OCI-LY3 (cell line): ENCODE results near the gene C16orf74.

Experiments used
- H2AFZ ChIP-seq: fragments of 200-600, 300-600 bp; shearing (Covaris generic); 2 replicates; pipeline ENCODE4 v1.6.0; 2014; ENCODE audit warnings: antibody characterized with exemption, low read depth, low read length
- H3K27ac ChIP-seq: fragments of 200-600, 300-600 bp; sonication (generic); 2 replicates; pipeline ENCODE4 v1.5.1; 2014; ENCODE audit warnings: mild to moderate bottlenecking, low read length, moderate library complexity, mixed read lengths
- H3K27me3 ChIP-seq: fragments of 200-600, 300-600 bp; sonication (generic); 2 replicates; pipeline ENCODE4 v1.6.1; 2014; ENCODE audit warnings: low read depth, low read length, mixed read lengths
- H3K36me3 ChIP-seq: fragments of 200-600, 300-600 bp; sonication (generic); replicated peaks from 2 replicates; pipeline ENCODE3; 2014; ENCODE audit warnings: low read depth, low read length, mixed read lengths
- H3K4me1 ChIP-seq: fragments of 300-600, 200-600 bp; sonication (generic); 2 replicates; pipeline ENCODE4 v1.6.1; 2014; ENCODE audit warnings: low read length, mixed read lengths
- H3K4me2 ChIP-seq: fragments of 200-600, 300-600 bp; sonication (generic); 2 replicates; pipeline ENCODE4 v1.6.1; 2014; ENCODE audit warnings: low read length, mixed read lengths
- H3K4me3 ChIP-seq: fragments of 300-600, 200-600 bp; sonication (generic); 2 replicates; pipeline ENCODE4 v1.5.1; 2014; ENCODE audit warnings: antibody characterized with exemption, mild to moderate bottlenecking, low read length, moderate library complexity
- H3K79me2 ChIP-seq: fragments of 300-600, 200-600 bp; shearing (Covaris generic); 2 replicates; pipeline ENCODE4 v1.6.1; 2014; ENCODE audit warnings: mild to moderate bottlenecking, low read length, mixed read lengths
- H3K9ac ChIP-seq: fragments of 300-600, 200-600 bp; shearing (Covaris generic); 2 replicates; pipeline ENCODE4 v1.6.0; 2014; ENCODE audit warnings: mild to moderate bottlenecking, low read length, moderate library complexity
- H3K9me3 ChIP-seq: fragments of 200-600, 300-600 bp; shearing (Covaris generic); 2 replicates; pipeline ENCODE4 v1.6.1; 2014; ENCODE audit warnings: low read length, mixed read lengths; ENCODE audit not compliant: insufficient read depth
- H4K20me1 ChIP-seq: fragments of 200-600, 300-600 bp; sonication (generic); 2 replicates; pipeline ENCODE4 v1.6.1; 2016; ENCODE audit warnings: low read length, mixed read lengths; ENCODE audit not compliant: insufficient read depth
- EZH2phosphoT487 ChIP-seq: fragments of 200-600 bp; shearing (Covaris generic); IDR thresholded peaks from 2 replicates; pipeline ENCODE4 v1.6.1; 2018; ENCODE audit warnings: antibody characterized with exemption, mixed run types, low read depth
- TF ChIP-seq, protein P1 (sequence below): fragments of 200-600, 300-600 bp; sonication (generic); IDR thresholded peaks from 2 replicates; pipeline ENCODE4 v1.5.1; 2014; ENCODE audit warnings: antibody characterized with exemption, low read length, low read depth

C16orf74 gene

GRCh38 chr16:85777583-85778310 lies 26.9 kb upstream of the C16orf74 start:
- TF ChIP-seq EZH2phosphoT487: no peak
- TF ChIP-seq, protein P1, sequence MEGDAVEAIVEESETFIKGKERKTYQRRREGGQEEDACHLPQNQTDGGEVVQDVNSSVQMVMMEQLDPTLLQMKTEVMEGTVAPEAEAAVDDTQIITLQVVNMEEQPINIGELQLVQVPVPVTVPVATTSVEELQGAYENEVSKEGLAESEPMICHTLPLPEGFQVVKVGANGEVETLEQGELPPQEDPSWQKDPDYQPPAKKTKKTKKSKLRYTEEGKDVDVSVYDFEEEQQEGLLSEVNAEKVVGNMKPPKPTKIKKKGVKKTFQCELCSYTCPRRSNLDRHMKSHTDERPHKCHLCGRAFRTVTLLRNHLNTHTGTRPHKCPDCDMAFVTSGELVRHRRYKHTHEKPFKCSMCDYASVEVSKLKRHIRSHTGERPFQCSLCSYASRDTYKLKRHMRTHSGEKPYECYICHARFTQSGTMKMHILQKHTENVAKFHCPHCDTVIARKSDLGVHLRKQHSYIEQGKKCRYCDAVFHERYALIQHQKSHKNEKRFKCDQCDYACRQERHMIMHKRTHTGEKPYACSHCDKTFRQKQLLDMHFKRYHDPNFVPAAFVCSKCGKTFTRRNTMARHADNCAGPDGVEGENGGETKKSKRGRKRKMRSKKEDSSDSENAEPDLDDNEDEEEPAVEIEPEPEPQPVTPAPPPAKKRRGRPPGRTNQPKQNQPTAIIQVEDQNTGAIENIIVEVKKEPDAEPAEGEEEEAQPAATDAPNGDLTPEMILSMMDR: no peak
- Histone ChIP-seq H3K4me2 (no peak overlapping the region), H3K9me3 (no peaks in the 10 kb centered on the region), H3K27me3 (no peaks in the 10 kb centered on the region), H3K27ac (no peak overlapping the region), H3K36me3 (peaks cover 43% of the 10 kb centered on the region), H3K79me2 (no peaks in the 10 kb centered on the region), H3K9ac (no peak overlapping the region), H4K20me1 (0 out of 2 replicates have a peak, but pooled peaks cover 3% of the 10 kb centered on the region), H3K4me3 (no peak overlapping the region), H3K4me1 (no peaks in the 10 kb centered on the region), H2AFZ (no peak overlapping the region)

GRCh38 chr16:85774811-85775210 lies 23.9 kb upstream of the C16orf74 start:
- Histone ChIP-seq H3K4me1 (no peaks in the 10 kb centered on the region), H3K27me3 (no peaks in the 10 kb centered on the region), H3K9me3 (no peaks in the 10 kb centered on the region), H4K20me1 (no peaks in the 10 kb centered on the region), H3K36me3 (peaks cover 28% of the 10 kb centered on the region), H3K4me2 (no peak overlapping the region), H3K79me2 (no peaks in the 10 kb centered on the region), H3K27ac (no peak overlapping the region), H3K4me3 (no peak overlapping the region), H2AFZ (no peak overlapping the region), H3K9ac (no peak overlapping the region)
- TF ChIP-seq, protein P1: no peak
- TF ChIP-seq EZH2phosphoT487: no peak

DNA sequence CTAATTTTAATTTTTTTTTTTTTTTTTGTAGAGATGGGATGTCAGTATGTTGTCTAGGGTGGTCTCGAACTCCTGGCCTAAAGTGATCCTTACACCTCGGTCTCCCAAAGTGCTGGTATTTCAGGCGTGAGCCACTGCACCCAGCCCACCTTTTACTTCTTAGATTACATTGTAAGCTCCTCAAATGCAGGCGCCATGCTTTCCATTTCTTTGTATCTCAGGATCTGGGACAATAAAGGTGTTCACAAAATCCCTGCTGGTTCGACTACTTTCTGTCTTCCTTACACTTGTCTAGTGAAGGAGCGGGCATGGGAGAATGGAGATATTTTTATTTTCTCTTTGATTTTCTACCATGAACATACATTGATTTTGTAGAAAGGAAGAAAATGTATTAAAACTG lies 23.2 kb upstream of the C16orf74 start:
- no peaks in the 10 kb centered on the region for H4K20me1 ChIP-seq
- H3K36me3 ChIP-seq: peaks cover 23% of the 10 kb centered on the region
- H3K27ac ChIP-seq: no peak overlapping the region
- H3K4me3 ChIP-seq: no peak overlapping the region
- no peak overlapping the region for H3K4me2 ChIP-seq
- H2AFZ ChIP-seq: no peak overlapping the region
- H3K27me3 ChIP-seq: no peaks in the 10 kb centered on the region
- no peaks in the 10 kb centered on the region for H3K79me2 ChIP-seq
- no peak overlapping the region for H3K9ac ChIP-seq
- TF ChIP-seq, protein P1: no peak
- TF ChIP-seq EZH2phosphoT487: no peak
- no peaks in the 10 kb centered on the region for H3K9me3 ChIP-seq
- no peaks in the 10 kb centered on the region for H3K4me1 ChIP-seq

GRCh38 chr16:85773044-85773443 lies 22.1 kb upstream of the C16orf74 start:
- H3K27me3 ChIP-seq: no peaks in the 10 kb centered on the region
- no peaks in the 10 kb centered on the region for H3K4me1 ChIP-seq
- H3K4me2 ChIP-seq: no peak overlapping the region
- no peak overlapping the region for H3K9ac ChIP-seq
- no peak overlapping the region for H3K4me3 ChIP-seq
- peaks cover 13% of the 10 kb centered on the region for H3K36me3 ChIP-seq
- TF ChIP-seq, protein P1: no peak
- no peak for TF ChIP-seq EZH2phosphoT487
- no peaks in the 10 kb centered on the region for H3K9me3 ChIP-seq
- no peak overlapping the region for H2AFZ ChIP-seq
- no peak overlapping the region for H3K27ac ChIP-seq
- H3K79me2 ChIP-seq: no peaks in the 10 kb centered on the region
- no peaks in the 10 kb centered on the region for H4K20me1 ChIP-seq
